GM10248 (cell line): ENCODE measurements around the gene SERPIND1.

Experiments used
- CTCF ChIA-PET: fragments of 300-600 bp; sonication (Branson Sonifier 250); formaldehyde crosslinking; extraction: SDS; loops from one replicate; lab custom pipeline; 2021; ENCODE audit warnings: antibody characterized with exemption; lab: Yijun Ruan, JAX
- POLR2A ChIA-PET: fragments of 350-650 bp; sonication (Branson Sonifier 250); formaldehyde crosslinking; extraction: SDS; loops from one replicate; lab custom pipeline; 2020; ENCODE audit warnings: antibody characterized with exemption; lab: Yijun Ruan, JAX
- DNase-seq: peaks from one replicate; pipeline ENCODE4 v3.0.0; 2012; ENCODE audit errors: extremely low spot score
- TF ChIP-seq, protein P1 (sequence below): IDR thresholded peaks from 2 replicates; pipeline ENCODE4 v1.5.1; 2012; ENCODE audit warnings: mild to moderate bottlenecking, low read depth; ENCODE audit errors: extremely low read depth, missing control alignments, control extremely low read depth

The SERPIND1 gene

GRCh38 chr22:20748082-20748481 lies 25.8 kb upstream of the SERPIND1 start:
- no peak for DNase-seq
- POLR2A ChIA-PET: no interaction called here
- TF ChIP-seq, protein P1, sequence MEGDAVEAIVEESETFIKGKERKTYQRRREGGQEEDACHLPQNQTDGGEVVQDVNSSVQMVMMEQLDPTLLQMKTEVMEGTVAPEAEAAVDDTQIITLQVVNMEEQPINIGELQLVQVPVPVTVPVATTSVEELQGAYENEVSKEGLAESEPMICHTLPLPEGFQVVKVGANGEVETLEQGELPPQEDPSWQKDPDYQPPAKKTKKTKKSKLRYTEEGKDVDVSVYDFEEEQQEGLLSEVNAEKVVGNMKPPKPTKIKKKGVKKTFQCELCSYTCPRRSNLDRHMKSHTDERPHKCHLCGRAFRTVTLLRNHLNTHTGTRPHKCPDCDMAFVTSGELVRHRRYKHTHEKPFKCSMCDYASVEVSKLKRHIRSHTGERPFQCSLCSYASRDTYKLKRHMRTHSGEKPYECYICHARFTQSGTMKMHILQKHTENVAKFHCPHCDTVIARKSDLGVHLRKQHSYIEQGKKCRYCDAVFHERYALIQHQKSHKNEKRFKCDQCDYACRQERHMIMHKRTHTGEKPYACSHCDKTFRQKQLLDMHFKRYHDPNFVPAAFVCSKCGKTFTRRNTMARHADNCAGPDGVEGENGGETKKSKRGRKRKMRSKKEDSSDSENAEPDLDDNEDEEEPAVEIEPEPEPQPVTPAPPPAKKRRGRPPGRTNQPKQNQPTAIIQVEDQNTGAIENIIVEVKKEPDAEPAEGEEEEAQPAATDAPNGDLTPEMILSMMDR: no peak
- CTCF ChIA-PET: interaction anchor here (0.8 to 1.2 kb wide), 4 partner anchors 20 to 42 kb away, joined by 3 to 4 read pairs (median 3); no protein-coding TSS in a partner anchor

DNA sequence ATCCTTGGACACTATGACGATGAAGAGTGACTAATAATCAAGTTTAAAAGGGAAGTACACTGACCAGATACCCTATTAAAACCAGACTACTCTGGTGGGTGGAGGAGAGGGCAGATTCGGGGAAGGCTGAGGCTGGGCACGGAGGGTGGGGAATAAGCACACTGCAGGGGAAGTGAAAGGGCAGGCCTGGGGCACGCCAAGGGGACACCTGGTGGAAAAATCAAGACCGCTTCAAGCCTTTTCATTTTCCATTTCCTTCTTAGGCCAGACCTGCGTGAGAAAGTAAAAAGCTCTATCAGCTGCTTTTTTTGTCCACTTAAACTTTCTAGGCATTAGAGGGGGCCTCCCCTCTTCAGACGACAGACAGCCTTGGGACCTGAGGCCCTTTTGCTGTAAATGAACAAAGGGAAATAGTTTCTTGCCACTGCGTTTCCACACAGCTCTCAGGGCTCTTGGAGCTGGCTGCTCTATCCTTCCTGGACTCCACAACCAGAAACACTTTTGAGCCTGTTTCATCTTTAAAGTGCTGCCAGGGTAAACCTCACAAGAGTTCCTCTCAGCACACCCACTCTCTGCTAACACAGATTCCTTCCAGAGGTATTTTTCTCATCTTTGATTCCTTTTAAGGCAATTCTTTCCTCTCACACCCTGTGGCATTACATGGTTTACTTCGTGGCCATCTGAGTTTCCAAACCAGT lies 25.0 kb upstream of the SERPIND1 start:
- CTCF ChIA-PET: interaction anchor here (0.8 to 3.1 kb wide), 8 partner anchors 19 to 168 kb away, joined by 3 to 16 read pairs (median 4); no protein-coding TSS in a partner anchor
- POLR2A ChIA-PET: no interaction called here
- peak; percentile 82 for DNase-seq
- TF ChIP-seq, protein P1: no peak

- TF ChIP-seq, protein P1: no peak
- DNase-seq: no peak
- CTCF ChIA-PET: interaction anchor here (0.8 to 3.1 kb wide), 5 partner anchors 24 to 167 kb away, joined by 3 to 16 read pairs (median 4); partner anchors contain the start of gene SERPIND1
- POLR2A ChIA-PET: no interaction called here
These were observed 24.5 kb upstream of the SERPIND1 start for GRCh38 chr22:20749453-20749852.

DNA sequence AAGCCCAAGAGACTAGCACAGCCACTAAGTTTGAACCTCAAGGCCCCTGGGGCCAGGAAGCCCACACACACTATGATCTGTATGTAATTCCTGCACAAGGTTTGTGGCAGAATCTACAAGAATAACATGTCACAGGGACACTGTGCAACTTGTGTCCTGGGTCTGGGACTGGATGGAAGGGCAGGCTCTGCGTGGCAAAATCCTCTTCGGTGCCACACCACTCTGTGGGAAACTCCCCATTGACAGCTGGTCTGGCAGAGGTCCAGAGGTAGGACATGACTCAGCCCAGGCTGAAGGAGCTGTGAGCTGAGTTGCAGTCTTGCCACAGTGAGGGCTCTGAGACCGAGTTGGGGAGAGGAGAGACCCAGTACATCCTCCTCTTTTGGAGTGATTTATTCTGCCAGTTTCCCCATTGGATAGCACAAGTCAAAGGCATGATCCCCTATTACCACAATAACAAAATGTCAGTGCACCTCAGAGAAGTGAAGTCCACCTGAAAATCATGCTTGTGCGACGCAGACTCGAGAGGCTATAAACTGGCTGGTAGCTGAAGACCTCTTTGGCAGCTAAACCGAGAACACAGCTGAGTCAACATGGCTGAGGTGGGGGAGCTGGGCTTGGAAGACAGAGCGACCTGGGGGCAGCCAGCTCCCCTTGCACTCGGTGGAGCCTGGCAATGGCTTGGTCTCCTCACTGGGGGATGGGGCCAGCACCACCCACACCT lies 23.3 kb upstream of the SERPIND1 start:
- ChIA-PET CTCF (interaction anchor here (0.8 to 3.1 kb wide), 5 partner anchors 8 to 40 kb away, joined by 3 to 16 read pairs (median 4); partner anchors contain the start of gene SERPIND1), POLR2A (no interaction called here)

DNA sequence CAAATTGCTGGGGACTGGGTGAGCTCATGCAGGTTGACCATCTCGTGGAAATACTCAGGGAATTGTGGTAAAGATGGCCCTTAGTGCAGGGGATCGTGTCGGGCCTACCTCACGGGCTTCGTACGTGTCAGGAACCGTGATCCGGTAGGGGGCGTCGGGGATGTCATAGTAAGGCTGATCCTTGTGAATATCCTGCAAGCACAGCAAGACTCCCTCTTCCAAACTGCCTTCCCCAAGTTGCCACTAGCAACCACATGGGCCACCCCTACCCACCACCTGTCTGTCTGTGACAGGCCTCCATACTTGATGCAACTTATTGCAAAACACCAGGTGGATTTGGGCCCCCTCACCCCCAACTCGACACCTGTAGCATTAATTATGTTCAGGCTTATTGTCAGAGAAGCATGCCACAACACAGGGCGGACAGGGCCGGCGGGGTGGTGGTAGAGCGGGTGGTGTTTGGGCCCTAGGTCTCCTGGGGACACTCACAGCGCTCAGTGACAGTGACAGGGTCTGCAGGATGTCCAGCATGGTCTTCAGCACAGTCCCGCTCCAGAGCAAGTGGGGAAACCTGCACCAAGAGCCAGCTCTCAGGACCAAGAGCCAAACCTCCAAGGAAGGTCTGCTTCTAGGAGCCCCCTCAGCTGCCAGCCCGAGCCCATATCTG lies 22.6 kb upstream of the SERPIND1 start:
- no peak for DNase-seq
- ChIA-PET POLR2A (no interaction called here), CTCF (interaction anchor here (0.6 to 3.1 kb wide), 4 partner anchors 9 to 134 kb away, joined by 3 to 16 read pairs (median 4); no protein-coding TSS in a partner anchor)
- TF ChIP-seq, protein P1: no peak

More for the DNA sequence above, 23.3 kb upstream of the SERPIND1 start:
- TF ChIP-seq, protein P1: no peak
- DNase-seq: peak; percentile 79

DNA sequence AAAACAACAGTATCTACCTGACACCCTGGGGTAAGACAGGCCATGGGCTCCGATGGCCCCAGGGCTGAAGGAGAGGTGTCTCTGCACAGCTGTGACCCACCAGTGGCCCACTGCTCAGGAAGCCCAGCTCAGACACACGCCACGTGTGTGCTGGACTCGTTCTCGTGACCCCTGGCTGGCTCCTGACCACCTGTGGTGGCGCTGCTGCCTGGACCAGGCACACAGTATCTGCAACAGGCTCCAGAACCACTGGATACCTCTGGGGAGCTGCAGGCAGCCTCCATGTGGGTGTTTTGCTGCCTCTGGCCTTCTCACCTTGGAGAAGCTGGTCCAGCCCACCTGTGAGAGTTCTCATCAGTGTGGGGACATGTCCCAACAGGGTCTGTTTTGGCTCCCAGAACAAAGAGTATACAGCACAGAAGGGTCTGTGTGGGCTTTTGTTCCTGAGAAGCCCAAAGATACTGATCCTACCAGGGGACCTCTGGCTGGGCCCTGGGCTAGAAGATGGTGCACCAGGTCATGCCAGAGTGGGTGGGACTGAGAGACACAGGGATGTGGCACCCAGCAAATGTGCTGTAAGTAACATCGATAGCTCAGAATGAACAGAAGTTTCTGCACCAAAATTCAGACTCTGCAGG lies 21.7 kb upstream of the SERPIND1 start:
- no peak for DNase-seq
- TF ChIP-seq, protein P1: no peak
- POLR2A ChIA-PET: no interaction called here
- CTCF ChIA-PET: interaction anchor here (0.6 to 1.2 kb wide), 3 partner anchors 9 to 134 kb away, joined by 3 read pairs; no protein-coding TSS in a partner anchor
